Liver (tissue), 9 donors: ENCODE results near the gene MAX. TPM values are rescaled to one million over a fixed set of nuclear protein-coding genes. Genes with fewer than 3 reads are reported as not detected.

Experiments used
- DNase-seq: peaks from one replicate; pipeline ENCODE4 v3.0.0-alpha.2; 2017; ENCODE audit warnings: low spot score
- H3K27ac ChIP-seq, 2 donors: one replicate each; pipeline ENCODE4 v1.7.0; 2013; ENCODE audit warnings: inconsistent platforms in 2 of 2, low read length in 2 of 2, control low read depth in 1 of 2, low read depth in 1 of 2, mild to moderate bottlenecking in 1 of 2
- H3K27me3 ChIP-seq, 4 donors: one replicate each; pipeline versions ENCODE4 v1.6.1 to v1.7.0; 2013; ENCODE audit warnings: low read length in 3 of 4, inconsistent platforms in 1 of 4, mild to moderate bottlenecking in 1 of 4, moderate library complexity in 1 of 4; ENCODE audit not compliant: control insufficient read depth in 4 of 4, insufficient read depth in 4 of 4
- H3K36me3 ChIP-seq, 4 donors: one replicate each; pipeline versions ENCODE4 v1.6.1 to v1.7.0; 2013; ENCODE audit warnings: low read length in 3 of 4, mild to moderate bottlenecking in 3 of 4, low read depth in 1 of 4, moderate library complexity in 1 of 4; ENCODE audit not compliant: control insufficient read depth in 4 of 4, insufficient read depth in 3 of 4
- H3K4me1 ChIP-seq, 4 donors: one replicate each; pipeline versions ENCODE4 v1.6.1 to v1.7.0; 2013; ENCODE audit warnings: low read length in 3 of 4, mild to moderate bottlenecking in 3 of 4, moderate library complexity in 1 of 4; ENCODE audit not compliant: control insufficient read depth in 4 of 4, insufficient read depth in 4 of 4
- H3K4me3 ChIP-seq, 3 donors: one replicate each; pipeline versions ENCODE4 v1.6.1 to v1.7.0; 2013; ENCODE audit warnings: low read length in 3 of 3, control low read depth in 1 of 3, low read depth in 1 of 3, mild to moderate bottlenecking in 1 of 3
- H3K9ac ChIP-seq, 2 donors: one replicate each; pipeline ENCODE4 v1.7.0; 2013; ENCODE audit warnings: low read length in 2 of 2, mild to moderate bottlenecking in 2 of 2, moderate library complexity in 2 of 2, control low read depth in 1 of 2, low read depth in 1 of 2
- H3K9me3 ChIP-seq, 4 donors: one replicate each; pipeline versions ENCODE4 v1.6.1 to v1.7.0; 2013; ENCODE audit warnings: low read length in 3 of 4; ENCODE audit not compliant: control insufficient read depth in 4 of 4
- ATF3 ChIP-seq: IDR thresholded peaks from 2 replicates; pipeline ENCODE4 v1.6.1; 2016; ENCODE audit warnings: antibody characterized with exemption
- EGR1 ChIP-seq, 2 donors: IDR thresholded peaks; 2 replicates each; pipeline ENCODE4 v1.6.1; 2016 to 2018; ENCODE audit warnings: antibody characterized with exemption in 2 of 2, low read depth in 2 of 2
- FOXA1 ChIP-seq: IDR thresholded peaks from 2 replicates; pipeline ENCODE4 v1.6.1; 2016; ENCODE audit warnings: antibody characterized with exemption
- HNF4A ChIP-seq, 2 donors: conservative IDR thresholded peaks; 2 replicates each; pipeline ENCODE4 v1.6.1; 2016; ENCODE audit warnings: antibody characterized with exemption in 2 of 2, mild to moderate bottlenecking in 2 of 2
- JUND ChIP-seq, 2 donors: IDR thresholded peaks; 2 replicates each; pipeline ENCODE4 v1.6.1; 2016; ENCODE audit warnings: antibody characterized with exemption in 2 of 2
- MAX ChIP-seq: IDR thresholded peaks from 2 replicates; pipeline ENCODE4 v1.6.1; 2016; ENCODE audit warnings: antibody characterized with exemption
- NR2F2 ChIP-seq: IDR thresholded peaks from 2 replicates; pipeline ENCODE4 v1.6.1; 2016; ENCODE audit warnings: antibody characterized with exemption
- RAD21 ChIP-seq, 2 donors: IDR thresholded peaks; 2 replicates each; pipeline ENCODE4 v1.6.1; 2016; ENCODE audit warnings: antibody characterized with exemption in 2 of 2, mild to moderate bottlenecking in 2 of 2
- SP1 ChIP-seq: IDR thresholded peaks from 2 replicates; pipeline ENCODE4 v1.6.1; 2018; ENCODE audit warnings: antibody characterized with exemption, mild to moderate bottlenecking
- ZBTB33 ChIP-seq: IDR thresholded peaks from 2 replicates; pipeline ENCODE4 v1.6.1; 2016; ENCODE audit warnings: antibody characterized with exemption
- WGBS: extraction: QIAGEN DNeasy Blood & Tissue Kit; methylation state at CpG from one replicate; pipeline ENCODE4 v1.1.7; 2013; 5-methylcytosine and 5-hydroxymethylcytosine counted together
- polyA plus RNA-seq, 2 donors: library from polyadenylated mRNA; stranded (reverse) in 1 of 2; unstranded in 1 of 2; fragments of 200-250 nt in 1 of 2; fragments of >200 nt in 1 of 2; fragmentation: Nextera tagmentation in 1 of 2; extraction: Ambion mirVana in 1 of 2; gene quantifications; one replicate each; pipeline versions ENCODE4 v1.2.1 to v1.2.3, GENCODE V29; 2013 to 2015
- total RNA-seq, 2 donors: library from RNA; depleted of rRNA; stranded (reverse); fragments of >200 nt; gene quantifications; one replicate each; pipeline ENCODE4 v1.2.3, GENCODE V29; 2014
- donor health status: healthy.
- donor health status: healthy.
- donor health status: healthy.
- donor health status: healthy.
- donor health status: healthy.

MAX gene
- total and polyA plus RNA-seq, 4 donors, result 14.8 to 27.0 (median 16.9) TPM

GRCh38 chr14:65075628-65076325, 26.5 kb downstream of the MAX start:
- DNase-seq, result no peak

GRCh38 chr14:65074449-65075150, 27.7 kb downstream of the MAX start:
- Histone ChIP-seq H3K27ac (peak overlapping the region in 1 of 2 donors; percentile 18), H3K9ac (no peak overlapping the region)

More at GRCh38 chr14:65075628-65076325, 26.5 kb downstream of the MAX start:
- Histone ChIP-seq H3K27me3 (no peaks in the 10 kb centered on the region), H3K9ac (no peak overlapping the region), H3K36me3 (peaks cover 0 to 39% (median 14%) of the 10 kb centered on the region in 4 donors), H3K27ac (no peak overlapping the region), H3K4me3 (no peak overlapping the region), H3K4me1 (peaks cover 0 to 8% (median under 1%) of the 10 kb centered on the region in 4 donors), H3K9me3 (no peaks in the 10 kb centered on the region)
- 90% methylated on average over 17 of the region's 17 CpGs for WGBS
- TF ChIP-seq ZBTB33, result no peak

GRCh38 chr14:65073605-65074201, 28.6 kb downstream of the MAX start:
- Histone ChIP-seq H3K9ac (no peak overlapping the region), H3K9me3 (no peaks in the 10 kb centered on the region), H3K27ac (peak overlapping the region in 1 of 2 donors; percentile 18), H3K27me3 (no peaks in the 10 kb centered on the region), H3K4me1 (peaks cover 0 to 8% (median under 1%) of the 10 kb centered on the region in 4 donors), H3K4me3 (no peak overlapping the region), H3K36me3 (peaks cover 0 to 44% (median 18%) of the 10 kb centered on the region in 4 donors)
- 90% methylated on average over 4 of the region's 4 CpGs for WGBS
- no peak for TF ChIP-seq RAD21 (IDR thresholded peaks at IDR 0.05)
- no peak for TF ChIP-seq ZBTB33
- no peak for TF ChIP-seq EGR1 (IDR thresholded peaks at IDR 0.05; ENCODE audit: low read depth in 2 of 2)
- peak in 1 of 2 donors; percentile 13 for TF ChIP-seq HNF4A (conservative IDR thresholded peaks at IDR 0.05)
- no peak for DNase-seq

More at GRCh38 chr14:65074449-65075150, 27.7 kb downstream of the MAX start:
- Histone ChIP-seq H3K36me3 (peaks cover 0 to 39% (median 17%) of the 10 kb centered on the region in 4 donors), H3K9me3 (no peaks in the 10 kb centered on the region), H3K27me3 (no peaks in the 10 kb centered on the region), H3K4me3 (no peak overlapping the region), H3K4me1 (peaks cover 0 to 8% (median under 1%) of the 10 kb centered on the region in 4 donors)
- WGBS, result 66% methylated on average over 3 of the region's 3 CpGs
- no peak for DNase-seq
- TF ChIP-seq NR2F2 (peak; percentile 30), JUND (IDR thresholded peaks at IDR 0.05) (no peak), SP1 (no peak), FOXA1 (no peak), HNF4A (conservative IDR thresholded peaks at IDR 0.05) (no peak), MAX (no peak), ATF3 (no peak)
